Panc1 (cell line): ENCODE data around the gene SPHK2. TPM values are rescaled to one million over a fixed set of nuclear protein-coding genes. Genes with fewer than 3 reads are reported as not detected.

Experiments
- ATAC-seq: fragments of 200-7000 bp; cut with Tn5 transposase; 2 replicates; pipeline ENCODE4 v1.9.1; 2020; ENCODE audit warnings: mild to moderate bottlenecking, moderate library complexity
- BruUV-seq: library from RNA; stranded (reverse); fragments of 400-500 nt; replicated peaks from 2 replicates; lab custom pipeline; 2021; lab: Mats Ljungman, UMichigan
- CTCF ChIA-PET: fragments of 300-600 bp; sonication (Branson Sonifier 250); formaldehyde crosslinking; loops from one replicate; lab custom pipeline; 2022; ENCODE audit warnings: antibody characterized with exemption; lab: Charles Lee
- POLR2A ChIA-PET: fragments of 300-600 bp; sonication (Branson Sonifier 250); formaldehyde crosslinking; loops from one replicate; lab custom pipeline; 2022; ENCODE audit warnings: antibody characterized with exemption; lab: Charles Lee
- DNase-seq: peaks from one replicate; pipeline ENCODE4 v3.0.0-alpha.2; 2010; ENCODE audit warnings: low read depth, low spot score
- H3K27ac ChIP-seq: 2 replicates; pipeline ENCODE4 v1.5.1; 2011; ENCODE audit warnings: mild to moderate bottlenecking, low read length, inconsistent platforms
- H3K27me3 ChIP-seq: fragments of 200-500 bp; sonication (Bioruptor generic); 2 replicates; pipeline ENCODE4 v1.6.0; 2014; ENCODE audit warnings: low read length, inconsistent platforms; ENCODE audit not compliant: control insufficient read depth, insufficient read depth
- H3K36me3 ChIP-seq: fragments of 200-500 bp; sonication (Bioruptor generic); 2 replicates; pipeline ENCODE4 v1.5.1; 2014; ENCODE audit warnings: inconsistent platforms, mild to moderate bottlenecking, low read length, moderate library complexity; ENCODE audit not compliant: control insufficient read depth, insufficient read depth
- H3K4me1 ChIP-seq: 2 replicates; pipeline ENCODE4 v1.5.1; 2011; ENCODE audit warnings: inconsistent platforms, mild to moderate bottlenecking, low read length, moderate library complexity; ENCODE audit not compliant: control insufficient read depth, insufficient read depth
- H3K4me3 ChIP-seq, 2 experiments: 2 replicates each; pipeline ENCODE4 v1.5.1; 2011 to 2012; ENCODE audit warnings: low read depth in 2 of 2, low read length in 2 of 2, mild to moderate bottlenecking in 2 of 2, inconsistent platforms in 1 of 2, moderate library complexity in 1 of 2
- H3K9me3 ChIP-seq: fragments of 200-500 bp; sonication (Bioruptor generic); 2 replicates; pipeline ENCODE4 v1.5.1; 2014; ENCODE audit warnings: low read depth, mild to moderate bottlenecking, inconsistent platforms, low read length, moderate library complexity; ENCODE audit not compliant: control insufficient read depth, insufficient read depth
- CTCF ChIP-seq: fragments of 450-650 bp; IDR thresholded peaks from 2 replicates; pipeline ENCODE4 v1.5.1; 2017; ENCODE audit warnings: mild to moderate bottlenecking
- POLR2AphosphoS5 ChIP-seq: IDR thresholded peaks from 2 replicates; pipeline ENCODE4 v1.6.1; 2012; ENCODE audit warnings: mild to moderate bottlenecking, low read depth, low read length, moderate library complexity
- REST ChIP-seq, 2 experiments: IDR thresholded peaks; 2 replicates each; pipeline ENCODE4 v1.6.1; 2011 to 2012; ENCODE audit warnings: low read depth in 2 of 2, control low read depth in 1 of 2, low read length in 1 of 2, mild to moderate bottlenecking in 1 of 2, moderate library complexity in 1 of 2; ENCODE audit not compliant: insufficient read depth in 1 of 2
- SIN3A ChIP-seq: IDR thresholded peaks from 2 replicates; pipeline ENCODE4 v1.6.1; 2012; ENCODE audit warnings: low read depth, mild to moderate bottlenecking, low read length, moderate library complexity, borderline replicate concordance; ENCODE audit not compliant: insufficient read depth
- TCF7L2 ChIP-seq: IDR thresholded peaks from 2 replicates; pipeline ENCODE4 v1.6.1; 2011; ENCODE audit warnings: mild to moderate bottlenecking, low read depth, low read length, inconsistent platforms
- in situ Hi-C: cut with HindIII; loops from 2 replicates; pipeline ENCODE4 v1.10.0; 2016; ENCODE audit warnings: low sequenced_read_pairs, low pct_unique_long_range_greater_than_20kb
- intact Hi-C: fragments of 100-400 bp; cut with micrococcal nuclease; formaldehyde crosslinking; loops from one replicate; pipeline ENCODE4 v1.10.0; 2022; ENCODE audit not compliant: unreplicated experiment
- total RNA-seq: library from RNA; stranded (reverse); gene quantifications from one replicate; pipeline ENCODE4 v1.2.1, GENCODE V29; 2021; ENCODE audit not compliant: unreplicated experiment

The SPHK2 gene
- total RNA-seq, 1 experiment from 2014 or later = 19.5 TPM

GRCh38 chr19:48672994-48673393 lies 53.7 kb downstream of the SPHK2 start, which contains the start of gene NTN5:
Gene NTN5 (minus strand): TSS chr19:48673017. CDS start chr19:48670986, 2,031 bp downstream.
- intact Hi-C loops (no loop called here), in situ Hi-C loops (no loop called here)
- no TSS peak for BruUV-seq
- H3K27me3 ChIP-seq = no peaks in the 10 kb centered on the region
- CTCF ChIA-PET = no interaction called here
- no peak for ATAC-seq
- POLR2A ChIA-PET = no interaction called here
- no peak for DNase-seq
- no peaks in the 10 kb centered on the region for H3K36me3 ChIP-seq
- no peaks in the 10 kb centered on the region for H3K9me3 ChIP-seq
- H3K4me1 ChIP-seq = no peaks in the 10 kb centered on the region
- no peak within 1 kb of the TSS for H3K4me3 ChIP-seq
- no peak within 1 kb of the TSS for H3K27ac ChIP-seq
- TF ChIP-seq CTCF = no peak
- no peak for TF ChIP-seq POLR2AphosphoS5
- TF ChIP-seq TCF7L2 = no peak
- no peak for TF ChIP-seq SIN3A
- TF ChIP-seq REST (IDR thresholded peaks at IDR 0.05; ENCODE audit: insufficient read depth in 1 of 2, low read depth in 2 of 2, low read length in 1 of 2) = no peak

GRCh38 chr19:48673436-48674100 lies 54.3 kb downstream of the SPHK2 start:
- H3K4me3 ChIP-seq = no peak overlapping the region
- H3K9me3 ChIP-seq = no peaks in the 10 kb centered on the region
- H3K27me3 ChIP-seq = no peaks in the 10 kb centered on the region
- intact Hi-C loops = no loop called here
- no peak for ATAC-seq
- H3K4me1 ChIP-seq = no peaks in the 10 kb centered on the region
- in situ Hi-C loops = no loop called here
- no peak for TF ChIP-seq CTCF
- no peak for TF ChIP-seq POLR2AphosphoS5
- no peak for TF ChIP-seq TCF7L2
- TF ChIP-seq REST (IDR thresholded peaks at IDR 0.05; ENCODE audit: insufficient read depth in 1 of 2, low read depth in 2 of 2, low read length in 1 of 2) = no peak
- TF ChIP-seq SIN3A = no peak
- POLR2A ChIA-PET = no interaction called here
- no peak overlapping the region for H3K27ac ChIP-seq
- no TSS peak for BruUV-seq
- H3K36me3 ChIP-seq = no peaks in the 10 kb centered on the region
- no peak for DNase-seq
- CTCF ChIA-PET = interaction anchor here (0.7 kb wide), 1 partner anchor 112 kb away, joined by 5 read pairs; no protein-coding TSS in a partner anchor
